GM21447 (cell line): ENCODE results near the gene AATF.

ENCODE experiments used
- ATAC-seq: cut with Tn5 transposase; IDR thresholded peaks from one replicate; pipeline ENCODE4 v1.9.1; 2021; ENCODE audit not compliant: unreplicated experiment

AATF gene

DNA sequence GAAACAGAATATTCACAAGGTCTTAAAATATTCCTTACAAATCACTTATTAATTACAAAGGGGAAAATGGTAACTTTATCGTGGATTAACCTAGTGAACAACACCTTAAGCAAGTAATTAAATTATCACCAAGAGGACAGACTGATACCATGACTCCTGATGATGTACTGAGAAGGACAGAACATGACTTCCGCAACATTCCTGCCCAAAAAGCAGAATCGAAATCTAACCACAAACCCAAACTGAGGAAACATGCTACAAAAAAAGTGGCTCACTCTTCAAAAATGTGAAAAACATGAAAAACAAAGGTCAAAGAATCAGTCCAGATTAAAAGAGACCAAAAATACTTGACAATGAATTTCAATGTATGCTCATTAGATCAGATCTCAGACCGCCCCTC is 151.5 kb downstream of the AATF start:
- ATAC-seq = no peak

DNA sequence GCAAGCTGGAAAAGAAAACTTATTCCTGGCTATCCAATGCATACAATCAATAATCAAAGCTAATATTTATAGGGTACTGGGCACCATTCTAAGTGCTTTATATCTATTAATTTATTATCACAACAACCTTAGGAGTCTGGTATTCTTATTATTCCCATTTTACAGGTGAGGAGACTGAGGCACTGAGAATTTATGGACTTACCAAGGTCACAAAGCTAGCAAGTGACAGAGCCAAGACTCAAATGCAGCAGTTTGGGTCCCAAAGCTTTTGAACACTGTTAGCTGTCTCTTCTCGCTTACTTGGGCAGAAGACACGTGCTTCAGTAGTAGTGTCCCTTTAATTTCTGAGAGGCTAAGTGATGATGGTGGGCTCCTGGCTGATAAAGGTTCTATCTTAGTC is 152.6 kb downstream of the AATF start:
- ATAC-seq = no peak

DNA sequence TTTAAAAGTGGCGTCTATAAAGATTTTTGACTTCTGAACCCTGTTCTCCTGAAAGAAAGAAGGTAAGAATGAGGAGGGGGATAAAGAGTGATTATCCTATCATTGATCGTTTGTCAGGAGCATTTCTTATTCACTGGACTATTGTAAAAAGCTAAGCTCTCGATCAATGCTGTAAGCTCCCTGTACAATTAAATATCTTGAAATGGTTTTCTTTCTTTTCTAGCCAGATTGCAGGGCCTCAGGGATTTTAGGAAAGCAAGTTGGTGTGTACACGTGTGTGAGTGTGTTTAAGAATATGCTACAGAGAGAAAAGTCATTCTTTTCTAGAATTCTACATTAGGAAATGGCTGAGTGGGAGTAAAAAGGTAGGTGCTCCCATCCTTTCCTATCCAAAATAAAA is 154.5 kb downstream of the AATF start:
- ATAC-seq = no peak

DNA sequence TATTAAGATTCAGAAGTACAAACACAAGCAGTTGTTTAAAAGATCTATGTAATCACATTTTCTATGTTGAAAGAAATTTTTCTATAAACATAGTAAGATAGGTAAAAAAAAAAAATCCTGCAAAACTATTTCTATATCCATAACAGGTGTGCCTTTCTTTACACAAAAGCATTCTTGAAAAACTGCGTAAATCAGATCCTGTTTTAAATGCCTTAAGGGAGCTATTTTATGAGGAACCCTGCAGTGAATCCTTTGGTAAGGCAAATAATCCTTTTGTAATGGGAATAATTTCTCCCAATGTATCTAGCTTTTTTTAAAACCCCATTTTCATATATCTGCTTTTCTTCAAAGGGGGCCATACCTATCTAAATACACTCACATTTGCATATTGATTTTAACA is 157.3 kb downstream of the AATF start:
- ATAC-seq = no peak
